Measurements from ENCODE around the gene FAM163B.

Gene FAM163B

GRCh38 chr9:133603135-133603927 is 5.9 kb downstream of the FAM163B start:
- H3K4me3 ChIP-seq (ENCODE audit: control insufficient read depth, low read depth, low read length): no peak overlapping the region
- no peak for TF ChIP-seq CTCF (IDR thresholded peaks at IDR 0.05; ENCODE audit: control insufficient read depth, insufficient read depth, low read depth, low read length, missing control alignments)
- DNase-seq (ENCODE audit: low read depth): no peak

GRCh38 chr9:133602277-133602676 is 6.9 kb downstream of the FAM163B start:
- no peak for DNase-seq (ENCODE audit: low read depth)
- no peak overlapping the region for H3K4me3 ChIP-seq (ENCODE audit: control insufficient read depth, low read depth, low read length)
- no peak for TF ChIP-seq CTCF (IDR thresholded peaks at IDR 0.05; ENCODE audit: control insufficient read depth, insufficient read depth, low read depth, low read length, missing control alignments)

- no peak for TF ChIP-seq CTCF (IDR thresholded peaks at IDR 0.05; ENCODE audit: control insufficient read depth, insufficient read depth, low read depth, low read length, missing control alignments)
- no peak for DNase-seq (ENCODE audit: low read depth)
Observed at GRCh38 chr9:133601746-133602145, 7.4 kb downstream of the FAM163B start.

GRCh38 chr9:133600739-133601138 is 8.4 kb downstream of the FAM163B start:
- no peak for TF ChIP-seq CTCF (IDR thresholded peaks at IDR 0.05; ENCODE audit: control insufficient read depth, insufficient read depth, low read depth, low read length, missing control alignments)

More at GRCh38 chr9:133601746-133602145, 7.4 kb downstream of the FAM163B start:
- no peak overlapping the region for H3K4me3 ChIP-seq (ENCODE audit: control insufficient read depth, low read depth, low read length)

GRCh38 chr9:133599470-133600173 is 9.6 kb downstream of the FAM163B start:
- H3K4me3 ChIP-seq (ENCODE audit: control insufficient read depth, low read depth, low read length): no peak overlapping the region
- no peak for TF ChIP-seq CTCF (IDR thresholded peaks at IDR 0.05; ENCODE audit: control insufficient read depth, insufficient read depth, low read depth, low read length, missing control alignments)
- no peak for DNase-seq (ENCODE audit: low read depth)

More at GRCh38 chr9:133600739-133601138, 8.4 kb downstream of the FAM163B start:
- DNase-seq (ENCODE audit: low read depth): no peak
- H3K4me3 ChIP-seq (ENCODE audit: control insufficient read depth, low read depth, low read length): no peak overlapping the region

GRCh38 chr9:133598978-133599377 is 10.2 kb downstream of the FAM163B start:
- no peak overlapping the region for H3K4me3 ChIP-seq (ENCODE audit: control insufficient read depth, low read depth, low read length)
- TF ChIP-seq CTCF (IDR thresholded peaks at IDR 0.05; ENCODE audit: control insufficient read depth, insufficient read depth, low read depth, low read length, missing control alignments): no peak

More at GRCh38 chr9:133598978-133599377, 10.2 kb downstream of the FAM163B start:
- no peak for DNase-seq (ENCODE audit: low read depth)
